Midbrain (tissue), 1 donor: ENCODE results near the gene CGNL1.

ENCODE experiments used
- DNase-seq: peaks from one replicate; lab custom pipeline; 2025; lab: John Stamatoyannopoulos, UW

CGNL1 gene

DNA sequence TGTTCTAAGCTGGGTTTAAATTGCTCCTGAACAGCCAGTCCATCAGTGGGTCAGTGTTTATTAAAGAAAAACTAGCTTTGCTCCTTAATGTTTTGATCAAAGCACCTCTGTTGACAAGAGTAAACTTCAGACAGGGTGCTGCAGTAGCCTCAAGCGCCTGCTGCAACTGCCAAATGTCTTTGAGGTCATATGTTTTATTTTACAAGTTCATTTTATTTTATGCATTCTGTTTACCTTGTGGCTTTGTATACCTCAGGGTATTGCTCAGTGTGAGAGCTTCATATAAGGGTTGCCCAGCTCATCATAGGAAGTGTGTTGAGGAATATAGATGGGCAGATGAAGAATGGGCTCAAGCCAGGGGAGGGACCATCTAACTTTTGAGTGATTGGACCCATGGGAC, 223.9 kb downstream of the CGNL1 start:
- no peak for DNase-seq
